Measurements from ENCODE around the gene PAIP1. TPM values are rescaled to one million over a fixed set of nuclear protein-coding genes. Genes with fewer than 3 reads are reported as not detected.
"Not testable (repeated sequence)": the region's sequence is repeated elsewhere in the genome, so short reads cannot be mapped to it uniquely, and the experiment has no call there.

The PAIP1 gene
- total and polyA plus RNA-seq, 2 donors (not counting 3 experiments of a cell fraction or from before 2014, with no cell fraction given), result 69.1 to 90.1 TPM

GRCh38 chr5:43581398-43581797, 24.5 kb upstream of the PAIP1 start:
- FAIRE-seq (no peak), DNase-seq (ENCODE audit: low read depth, low spot score) (no peak)
- no peaks in the 10 kb centered on the region for H3K27me3 ChIP-seq (ENCODE audit: control insufficient read depth in 2 of 2, insufficient read depth in 2 of 2, low read length in 2 of 2)
- intact Hi-C loops (cut with micrococcal nuclease), result no loop called here
- TF ChIP-seq EZH2 (IDR thresholded peaks at IDR 0.05; ENCODE audit: borderline replicate concordance, low read depth, low read length, severe bottlenecking) (no peak), JUN (IDR thresholded peaks at IDR 0.05; ENCODE audit: borderline replicate concordance, insufficient read depth, insufficient read length, low read depth) (no peak), GATA2 (IDR thresholded peaks at IDR 0.05; ENCODE audit: insufficient read depth, insufficient read length, low read depth, low read length) (no peak), FOS (IDR thresholded peaks at IDR 0.05; ENCODE audit: borderline replicate concordance, insufficient read depth, low read length) (no peak), POLR2AphosphoS5 (IDR thresholded peaks at IDR 0.05; ENCODE audit: insufficient read depth, low read depth, low read length) (no peak), POLR2A (IDR thresholded peaks at IDR 0.05; ENCODE audit: low read depth, low read length) (no peak), MAX (IDR thresholded peaks at IDR 0.05; ENCODE audit: insufficient read depth, insufficient read length) (no peak), MYC (IDR thresholded peaks at IDR 0.05; ENCODE audit: low read depth, low read length) (no peak)
- TF ChIP-seq, protein P1, sequence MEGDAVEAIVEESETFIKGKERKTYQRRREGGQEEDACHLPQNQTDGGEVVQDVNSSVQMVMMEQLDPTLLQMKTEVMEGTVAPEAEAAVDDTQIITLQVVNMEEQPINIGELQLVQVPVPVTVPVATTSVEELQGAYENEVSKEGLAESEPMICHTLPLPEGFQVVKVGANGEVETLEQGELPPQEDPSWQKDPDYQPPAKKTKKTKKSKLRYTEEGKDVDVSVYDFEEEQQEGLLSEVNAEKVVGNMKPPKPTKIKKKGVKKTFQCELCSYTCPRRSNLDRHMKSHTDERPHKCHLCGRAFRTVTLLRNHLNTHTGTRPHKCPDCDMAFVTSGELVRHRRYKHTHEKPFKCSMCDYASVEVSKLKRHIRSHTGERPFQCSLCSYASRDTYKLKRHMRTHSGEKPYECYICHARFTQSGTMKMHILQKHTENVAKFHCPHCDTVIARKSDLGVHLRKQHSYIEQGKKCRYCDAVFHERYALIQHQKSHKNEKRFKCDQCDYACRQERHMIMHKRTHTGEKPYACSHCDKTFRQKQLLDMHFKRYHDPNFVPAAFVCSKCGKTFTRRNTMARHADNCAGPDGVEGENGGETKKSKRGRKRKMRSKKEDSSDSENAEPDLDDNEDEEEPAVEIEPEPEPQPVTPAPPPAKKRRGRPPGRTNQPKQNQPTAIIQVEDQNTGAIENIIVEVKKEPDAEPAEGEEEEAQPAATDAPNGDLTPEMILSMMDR (IDR thresholded peaks at IDR 0.05; ENCODE audit: extremely low read depth in 1 of 2, insufficient read depth in 1 of 2, low read depth in 1 of 2, low read length in 2 of 2), result no peak
- no peak overlapping the region for H3K27ac ChIP-seq (ENCODE audit: insufficient read depth, low read depth, low read length)
- H3K9me3 ChIP-seq (replicated peaks; ENCODE audit: control insufficient read depth, insufficient read depth, low read length), result no peaks in the 10 kb centered on the region
- CTCF ChIA-PET, result no interaction called here
- H3K9ac ChIP-seq (replicated peaks; ENCODE audit: extremely low read depth, insufficient read depth, low read length), result no peak overlapping the region
- H3K4me3 ChIP-seq (replicated peaks in 1 of 3; ENCODE audit: insufficient read depth in 1 of 3, low read depth in 1 of 3, low read length in 3 of 3), result no peak overlapping the region
- H3K9me1 ChIP-seq (replicated peaks; ENCODE audit: control insufficient read depth, extremely low read depth, insufficient read depth, low read length), result no peaks in the 10 kb centered on the region
- POLR2A ChIA-PET, result no interaction called here
- dilution Hi-C loops (cut with MboI; ENCODE audit: extremely low pct_ligation_motif_present, low sequenced_read_pairs), result no loop called here
- no TSS peak for BruUV-seq (replicated peaks)
- H3K4me2 ChIP-seq (ENCODE audit: insufficient read depth, low read length), result no peak overlapping the region
- no peaks in the 10 kb centered on the region for H4K20me1 ChIP-seq (replicated peaks; ENCODE audit: control insufficient read depth, extremely low read depth, insufficient read depth, low read length)
- H3K4me1 ChIP-seq (ENCODE audit: control insufficient read depth, extremely low read depth, insufficient read depth, low read length), result no peaks in the 10 kb centered on the region
- no peaks in the 10 kb centered on the region for H3K79me2 ChIP-seq (ENCODE audit: control insufficient read depth, insufficient read depth, low read length)
- H2AFZ ChIP-seq (ENCODE audit: low read depth, low read length), result no peak overlapping the region
- no peaks in the 10 kb centered on the region for H3K36me3 ChIP-seq (ENCODE audit: control insufficient read depth in 2 of 2, extremely low read depth in 1 of 2, insufficient read depth in 2 of 2, low read length in 2 of 2)

- BruUV-seq (replicated peaks); H4K20me1 ChIP-seq (replicated peaks; ENCODE audit: control insufficient read depth, extremely low read depth, insufficient read depth, low read length); FAIRE-seq; H3K4me2 ChIP-seq (ENCODE audit: insufficient read depth, low read length); POLR2A ChIA-PET; H3K27ac ChIP-seq (ENCODE audit: insufficient read depth, low read depth, low read length); H3K9ac ChIP-seq (replicated peaks; ENCODE audit: extremely low read depth, insufficient read depth, low read length); intact Hi-C loops (cut with micrococcal nuclease); DNase-seq (ENCODE audit: low read depth, low spot score); dilution Hi-C loops (cut with MboI; ENCODE audit: extremely low pct_ligation_motif_present, low sequenced_read_pairs); H3K36me3 ChIP-seq (ENCODE audit: control insufficient read depth in 2 of 2, extremely low read depth in 1 of 2, insufficient read depth in 2 of 2, low read length in 2 of 2); H3K9me3 ChIP-seq (replicated peaks; ENCODE audit: control insufficient read depth, insufficient read depth, low read length); H3K9me1 ChIP-seq (replicated peaks; ENCODE audit: control insufficient read depth, extremely low read depth, insufficient read depth, low read length); H3K4me1 ChIP-seq (ENCODE audit: control insufficient read depth, extremely low read depth, insufficient read depth, low read length); H3K4me3 ChIP-seq (replicated peaks in 1 of 3; ENCODE audit: insufficient read depth in 1 of 3, low read depth in 1 of 3, low read length in 3 of 3); H3K27me3 ChIP-seq (ENCODE audit: control insufficient read depth in 2 of 2, insufficient read depth in 2 of 2, low read length in 2 of 2); H2AFZ ChIP-seq (ENCODE audit: low read depth, low read length); H3K79me2 ChIP-seq (ENCODE audit: control insufficient read depth, insufficient read depth, low read length): not testable (repeated sequence)
- CTCF ChIA-PET, result interaction anchor here (1.3 kb wide), 1 partner anchor 9 kb away, joined by 4 read pairs; no protein-coding TSS in a partner anchor
Measured at GRCh38 chr5:43580402-43581210, 23.7 kb upstream of the PAIP1 start.
